ENCODE results near the gene ERC2.

The ERC2 gene

GRCh38 chr3:55468251-55468650, 1000.0 kb downstream of the ERC2 start:
- DNase-seq (ENCODE audit: low spot score), result no peak

GRCh38 chr3:55467099-55467498, 1001.2 kb downstream of the ERC2 start:
- DNase-seq (ENCODE audit: low spot score), result no peak

- DNase-seq (ENCODE audit: low spot score), result no peak
Measured at GRCh38 chr3:55466526-55466925, 1001.7 kb downstream of the ERC2 start.

- no peak for DNase-seq (ENCODE audit: low spot score)
Measured at GRCh38 chr3:55461896-55462295, 1006.4 kb downstream of the ERC2 start.

GRCh38 chr3:55459838-55460237, 1008.4 kb downstream of the ERC2 start:
- DNase-seq (ENCODE audit: low spot score), result no peak

Measured in HuH-7 (cell line).